EH (cell line): ENCODE data around the gene RASAL2.
"Not testable (repeated sequence)": the region's sequence is repeated elsewhere in the genome, so short reads cannot be mapped to it uniquely, and the experiment has no call there.

Experiments used
- DNase-seq: peaks from one replicate; pipeline ENCODE4 v3.0.0-alpha.2; 2015; ENCODE audit warnings: low read depth

The RASAL2 gene

DNA sequence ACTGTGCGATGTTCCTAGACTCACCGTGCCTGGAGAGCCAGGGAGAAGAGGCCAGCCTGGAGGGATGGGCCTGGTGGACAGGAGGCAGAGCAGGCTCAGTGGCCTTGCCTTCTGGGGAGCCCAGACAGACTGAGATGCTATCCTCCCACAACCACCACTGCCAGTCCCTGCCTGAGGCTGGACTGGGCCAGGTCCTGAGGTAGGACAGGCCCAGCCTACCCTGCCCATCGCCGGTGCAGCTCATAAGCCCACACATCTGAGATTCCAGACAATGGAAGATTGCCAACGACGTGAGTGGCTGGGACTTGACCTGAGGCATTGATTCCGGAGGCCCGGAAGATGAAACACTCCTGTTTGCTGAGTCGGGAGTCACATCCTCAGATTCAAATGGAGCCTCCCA, 397.1 kb downstream of the RASAL2 start:
- no peak for DNase-seq

DNA sequence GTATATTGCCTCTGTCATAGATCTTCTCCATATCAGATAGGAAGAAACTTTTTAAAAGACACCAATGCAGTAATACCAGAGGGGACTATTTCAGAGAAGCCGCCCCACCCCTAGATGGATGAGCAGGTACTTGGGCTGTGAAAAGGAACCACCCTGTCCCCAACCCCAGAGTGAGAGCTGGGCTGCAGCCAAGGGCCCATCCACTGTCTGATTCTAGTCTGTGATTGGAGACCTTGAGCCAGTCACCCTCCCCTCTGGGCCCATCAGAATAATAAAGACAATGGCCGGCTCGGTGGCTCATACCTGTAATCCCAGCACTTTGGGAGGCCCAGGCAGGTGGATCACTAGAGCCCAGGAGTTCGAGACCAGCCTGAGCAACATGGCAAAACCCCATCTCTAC, 397.8 kb downstream of the RASAL2 start:
- no peak for DNase-seq

DNA sequence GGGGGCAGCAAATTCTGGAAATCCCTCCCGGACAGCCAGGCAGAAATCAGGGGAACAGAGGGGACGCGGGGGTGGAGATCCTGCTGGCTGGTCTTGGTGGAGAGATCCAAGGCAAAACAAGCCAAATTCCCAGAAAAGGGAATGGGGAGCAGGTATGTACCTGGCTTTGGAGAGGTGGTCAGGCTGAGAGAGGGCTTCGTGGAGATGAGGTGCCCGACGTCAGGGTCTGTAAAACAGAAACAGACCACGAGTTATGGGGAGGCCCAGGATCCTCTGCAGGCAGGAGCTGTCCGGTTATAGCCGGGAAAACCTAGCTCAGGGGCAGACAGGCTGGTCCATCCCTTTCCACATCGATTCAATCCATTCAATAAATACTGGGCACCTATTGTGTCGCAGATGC, 398.4 kb downstream of the RASAL2 start:
- no peak for DNase-seq

DNA sequence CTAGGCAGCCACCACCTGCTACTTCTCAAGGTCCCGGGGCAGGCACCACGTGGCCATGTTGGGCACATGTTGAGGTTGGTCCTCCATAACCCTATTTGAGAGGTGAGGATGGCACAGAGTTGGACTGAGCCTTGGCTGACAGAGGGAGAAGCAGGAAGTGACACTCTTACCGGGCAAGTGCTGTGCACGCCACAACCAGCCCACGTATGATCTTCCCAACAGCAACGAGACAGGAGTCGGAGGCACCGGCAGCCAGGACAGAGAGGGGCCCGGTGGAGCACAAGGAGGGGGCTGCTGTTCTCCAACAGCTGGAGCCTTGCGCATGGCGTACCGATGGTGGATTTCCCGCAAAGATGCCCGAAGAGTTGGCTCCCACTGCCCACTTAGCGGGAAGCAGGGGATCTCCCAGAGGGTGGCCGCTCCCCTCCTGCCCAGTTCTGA, 399.4 kb downstream of the RASAL2 start:
- no peak for DNase-seq

DNA sequence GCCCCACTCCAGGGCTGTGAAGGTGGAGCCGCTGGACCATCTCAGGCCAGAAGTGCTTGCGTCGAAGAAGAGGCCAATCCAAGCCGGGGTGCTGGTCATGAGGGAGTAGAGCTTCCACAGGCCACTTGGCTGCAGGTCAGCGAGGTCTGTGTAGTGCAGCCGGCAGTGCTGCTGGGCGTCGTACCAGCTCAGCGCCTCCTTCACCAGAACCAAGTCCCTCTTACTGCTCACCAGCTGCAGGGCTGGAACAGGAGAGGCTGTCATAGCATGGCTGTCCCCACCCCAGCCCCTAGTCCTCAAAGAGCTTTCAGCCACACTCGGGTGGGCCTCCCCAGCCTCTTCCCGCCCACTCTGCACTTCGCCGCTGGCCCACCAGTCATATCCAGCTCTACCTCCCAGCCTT, 400.7 kb downstream of the RASAL2 start:
- DNase-seq, result no peak

DNA sequence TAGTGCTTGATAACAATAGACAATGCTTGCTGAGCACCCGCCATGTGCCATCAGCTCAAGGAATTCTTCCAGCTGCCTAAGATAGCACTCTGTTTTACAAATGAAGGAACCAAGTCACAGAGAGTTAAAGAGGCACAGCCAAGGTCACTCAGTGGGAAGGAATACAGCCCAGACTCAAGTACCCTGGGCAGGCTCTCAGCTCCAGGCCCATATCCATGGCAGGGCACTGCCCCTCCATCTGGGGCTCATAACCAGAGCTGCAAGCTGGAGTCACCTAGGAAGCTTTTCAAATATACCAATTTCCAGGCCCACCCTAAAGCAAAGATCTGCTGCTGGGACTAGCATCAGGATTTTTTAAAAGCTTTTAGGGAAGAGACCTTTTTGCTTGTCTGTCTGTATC, 401.3 kb downstream of the RASAL2 start:
- no peak for DNase-seq

DNA sequence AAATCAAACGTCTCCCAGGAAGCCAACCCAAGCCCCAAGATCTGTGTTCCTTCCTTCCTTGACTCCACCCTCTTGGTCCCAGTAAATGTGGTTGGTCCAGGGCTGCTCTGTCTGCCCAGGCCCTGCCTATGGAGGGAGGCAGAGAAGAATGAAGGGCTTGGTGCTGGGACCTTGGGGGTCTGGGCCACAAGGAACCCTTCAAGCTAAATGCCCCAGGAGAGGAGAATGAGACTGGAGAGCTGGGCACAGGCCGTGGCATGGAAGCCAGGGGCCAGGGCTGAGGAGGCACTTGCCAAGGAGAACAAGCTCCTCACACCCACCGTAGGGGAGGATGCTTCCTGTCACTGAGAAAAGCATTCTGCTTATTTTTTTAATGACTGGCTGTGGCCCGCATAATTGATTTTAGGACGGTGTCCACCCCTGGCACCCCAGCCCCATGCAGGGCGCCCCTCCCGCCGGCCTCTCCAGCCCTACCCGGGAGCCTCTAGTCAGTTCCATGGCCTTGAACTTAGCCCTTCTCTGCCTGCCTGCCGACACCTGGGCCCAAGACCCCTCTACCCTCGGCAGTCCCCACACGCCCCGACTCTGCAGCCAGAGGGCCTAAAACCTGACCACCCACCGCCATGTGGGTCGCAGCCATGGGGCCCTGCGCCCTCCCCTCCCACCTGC, 402.0 kb downstream of the RASAL2 start:
- no peak for DNase-seq

DNA sequence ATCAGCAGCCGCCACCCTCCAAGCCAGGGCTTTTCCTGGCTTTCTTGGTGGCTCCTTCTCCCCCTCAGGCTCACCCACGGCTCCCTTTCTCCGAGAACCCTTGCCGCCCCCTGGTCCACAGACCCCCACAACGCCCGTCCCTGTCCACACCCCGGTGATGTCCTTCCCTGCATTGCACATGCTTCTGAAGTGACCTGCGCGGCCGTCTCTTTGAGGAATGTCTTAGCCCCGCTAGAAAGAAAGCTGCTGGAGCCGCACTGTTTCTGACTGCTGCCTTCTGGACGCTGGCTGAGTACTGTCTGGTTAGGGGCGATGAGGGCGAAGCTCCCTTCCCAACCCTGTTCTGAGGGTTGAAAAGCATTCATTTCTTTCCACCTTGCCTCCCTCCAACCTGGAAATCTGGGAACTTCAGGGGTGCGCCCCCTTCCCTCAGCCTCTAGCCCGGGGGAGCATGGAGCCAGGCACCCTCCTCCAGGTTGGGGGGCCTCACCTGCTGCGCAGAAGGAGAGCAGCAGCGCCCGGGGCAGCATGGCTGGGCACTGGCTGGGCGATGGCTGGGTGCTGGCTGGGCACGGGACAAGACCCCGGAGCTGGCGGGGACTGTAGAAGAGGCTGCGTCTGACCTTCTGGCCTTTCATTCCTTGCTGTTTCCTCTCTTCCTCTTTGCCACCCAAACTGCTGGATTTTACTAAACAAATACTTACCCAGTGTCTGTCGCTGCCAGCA, 402.7 kb downstream of the RASAL2 start, which contains the start of gene CLEC20A:
Gene CLEC20A (minus strand): TSS at position 555 of the 726 bp plus-strand sequence. CDS start 25 bp downstream, at position 530.
- no peak for DNase-seq

DNA sequence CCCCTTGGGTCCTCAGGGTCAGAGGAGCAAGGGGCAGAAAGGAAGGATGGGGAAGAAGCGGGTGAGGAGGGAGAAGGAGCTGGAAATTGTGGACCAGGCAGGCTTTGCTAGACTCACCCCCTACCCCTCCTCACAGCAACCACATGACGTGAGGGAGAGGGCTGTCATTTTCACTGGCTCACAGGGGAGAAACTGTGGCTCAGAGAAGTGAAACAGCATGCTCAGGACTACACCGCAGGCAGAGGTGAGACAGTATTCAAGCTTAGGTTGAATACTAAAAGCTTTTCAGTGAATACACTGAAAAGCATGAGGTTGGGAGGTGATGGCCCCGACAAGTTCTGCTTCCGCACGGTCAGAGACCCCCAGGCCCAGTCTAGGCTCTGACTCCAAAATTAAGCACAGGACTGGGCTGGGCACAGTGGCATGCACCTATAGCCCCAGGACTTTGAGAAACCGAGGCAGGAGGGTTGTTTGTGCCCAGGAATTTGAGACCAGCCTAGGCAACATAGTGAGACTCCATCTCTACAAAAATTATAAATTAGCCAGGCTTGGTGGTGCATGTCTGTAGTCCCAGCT, 404.1 kb downstream of the RASAL2 start:
- DNase-seq, result no peak

DNA sequence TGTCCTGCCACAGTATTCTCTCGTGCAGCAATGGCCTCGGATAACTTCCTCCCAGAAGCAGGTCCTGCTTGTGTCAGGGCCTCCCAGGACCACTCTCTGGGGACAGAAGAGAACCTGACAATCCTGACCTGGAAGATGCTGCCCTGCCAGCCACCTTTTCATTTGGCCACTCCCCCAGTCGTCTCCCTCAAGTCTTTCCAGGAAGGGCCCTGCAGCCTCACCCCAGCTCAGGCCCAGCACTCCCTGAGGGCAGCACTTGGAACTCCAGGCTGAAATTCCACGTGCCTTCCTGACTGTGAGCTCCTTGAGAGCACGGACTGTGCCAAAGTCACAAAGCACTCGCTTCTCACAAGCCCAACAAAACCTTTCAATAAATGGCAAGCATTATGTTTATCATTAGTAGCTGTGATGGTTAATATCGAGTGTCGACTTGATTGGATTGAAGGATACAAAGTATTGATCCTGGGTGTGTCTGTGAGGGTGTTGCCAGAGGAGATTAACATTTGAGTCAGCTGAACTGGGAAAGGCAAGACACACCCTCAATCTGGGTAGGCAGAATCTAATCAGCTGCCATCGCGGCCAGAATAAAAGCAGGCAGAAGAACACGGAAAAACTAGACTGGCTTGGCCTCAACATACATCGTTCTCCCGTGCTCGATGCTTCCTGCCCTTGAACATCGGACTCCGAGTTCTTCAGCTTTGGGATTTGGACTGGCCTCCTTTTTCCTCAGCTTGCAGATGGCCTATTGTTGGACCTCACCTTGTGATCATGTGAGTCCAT, 405.2 kb downstream of the RASAL2 start:
- DNase-seq, result no peak

DNA sequence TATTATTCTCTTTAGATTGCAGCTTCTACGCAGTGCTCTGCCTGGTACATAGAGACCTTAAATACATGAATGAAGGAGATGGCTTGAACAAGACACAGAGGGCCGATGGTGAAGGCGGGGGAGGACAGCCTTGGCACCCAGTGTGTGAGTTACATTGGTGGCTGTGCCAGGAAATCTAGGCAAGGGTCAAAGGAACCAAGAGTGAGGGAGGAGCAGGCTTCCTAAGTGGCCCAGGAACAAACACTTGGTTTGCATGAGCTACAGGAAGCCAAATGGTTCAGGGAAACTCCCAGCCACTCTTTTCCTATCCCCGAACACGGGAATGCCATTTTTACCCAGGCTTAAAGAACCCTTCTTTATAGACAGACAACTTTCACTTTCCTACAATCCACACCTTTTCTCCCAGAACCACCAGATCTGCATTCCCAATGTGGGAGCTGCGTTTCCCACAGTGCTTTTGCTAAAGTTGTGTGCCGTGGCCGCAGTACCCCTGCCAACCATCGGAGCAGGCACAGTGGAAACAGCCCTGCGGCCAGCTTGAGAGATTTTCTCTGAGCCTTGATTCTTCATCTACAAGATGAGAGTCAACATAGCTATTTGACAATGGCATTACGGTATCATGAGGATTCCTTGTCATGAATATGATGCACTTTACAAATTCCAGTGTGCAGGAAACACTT, 406.3 kb downstream of the RASAL2 start:
- no peak for DNase-seq

DNA sequence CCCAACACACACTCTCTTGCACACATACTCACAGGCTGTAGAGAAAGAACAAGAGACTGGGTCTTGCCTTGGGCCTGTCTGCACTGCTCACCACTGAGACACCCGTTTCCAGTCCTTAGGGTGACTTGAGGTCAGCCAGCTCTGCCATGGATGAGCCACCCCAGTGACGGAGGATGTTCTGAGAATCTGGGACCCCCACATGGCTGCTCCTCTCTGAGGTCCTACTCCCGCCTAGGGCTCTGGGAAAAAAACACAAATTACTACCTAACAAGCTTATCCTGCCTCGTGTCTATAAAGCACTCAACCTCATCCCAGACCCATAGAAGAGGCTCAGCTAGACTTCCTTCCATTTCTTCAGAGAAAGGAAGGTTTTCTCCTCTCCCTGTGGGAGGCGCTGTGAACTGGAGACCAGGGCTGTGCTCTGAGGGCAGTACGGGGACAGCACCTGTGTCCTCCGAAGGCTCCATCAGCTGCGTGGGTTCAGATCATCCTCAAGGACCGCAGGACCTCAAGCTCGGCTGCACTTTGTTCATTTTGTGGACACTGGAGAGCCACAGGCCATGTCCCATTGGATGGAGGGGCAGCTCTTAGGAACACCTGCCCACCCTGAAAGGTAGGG, 407.1 kb downstream of the RASAL2 start:
- DNase-seq, result no peak

DNA sequence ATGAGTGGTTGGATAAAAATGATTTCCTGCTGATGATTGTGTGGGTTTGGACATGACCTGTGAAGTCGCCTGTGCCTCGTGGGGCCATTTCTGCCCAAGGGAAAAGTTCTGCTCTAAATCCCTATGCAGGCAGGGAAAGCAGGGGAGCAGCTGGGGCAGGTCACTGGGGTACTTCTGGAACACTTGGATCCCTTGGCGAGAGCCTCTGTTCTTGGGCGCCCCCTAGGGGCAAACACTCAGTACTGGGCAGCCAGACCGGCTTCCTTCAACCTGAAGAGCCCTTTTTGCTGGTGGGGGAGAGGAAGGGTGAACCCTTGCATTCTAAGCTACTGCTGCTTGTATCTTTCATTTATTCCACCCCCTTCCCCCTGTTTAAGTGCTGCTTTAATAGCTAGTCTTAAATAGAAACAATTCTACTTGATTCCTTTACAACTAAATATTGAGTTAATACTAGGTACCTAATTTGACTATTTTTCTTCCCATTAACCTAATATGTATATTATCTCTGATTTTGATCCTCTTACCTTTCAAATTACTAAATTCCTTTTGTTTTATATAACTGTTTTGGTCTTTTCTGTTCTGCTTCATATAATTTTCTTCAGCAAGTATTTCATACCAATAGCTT, 407.9 kb downstream of the RASAL2 start:
- peak; percentile 71 for DNase-seq

DNA sequence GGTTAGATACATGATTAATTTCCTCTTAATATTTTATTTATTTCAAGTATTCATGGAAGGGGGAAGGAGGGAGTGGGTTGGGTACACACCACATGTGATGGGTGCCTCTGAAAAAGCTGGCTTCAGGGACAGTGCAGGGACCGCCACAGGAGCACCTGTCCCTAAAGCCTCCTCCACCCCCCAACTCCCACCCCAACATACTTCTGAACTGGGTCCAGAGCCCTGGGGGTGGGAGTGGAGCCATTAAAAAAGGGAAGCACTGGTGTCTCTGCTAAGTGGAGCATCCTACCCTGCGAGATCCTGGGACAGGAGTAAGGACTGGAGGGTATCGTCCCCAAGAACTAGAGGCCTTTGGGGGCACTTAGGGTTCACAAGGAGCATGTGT, 408.4 kb downstream of the RASAL2 start:
- DNase-seq, result no peak

DNA sequence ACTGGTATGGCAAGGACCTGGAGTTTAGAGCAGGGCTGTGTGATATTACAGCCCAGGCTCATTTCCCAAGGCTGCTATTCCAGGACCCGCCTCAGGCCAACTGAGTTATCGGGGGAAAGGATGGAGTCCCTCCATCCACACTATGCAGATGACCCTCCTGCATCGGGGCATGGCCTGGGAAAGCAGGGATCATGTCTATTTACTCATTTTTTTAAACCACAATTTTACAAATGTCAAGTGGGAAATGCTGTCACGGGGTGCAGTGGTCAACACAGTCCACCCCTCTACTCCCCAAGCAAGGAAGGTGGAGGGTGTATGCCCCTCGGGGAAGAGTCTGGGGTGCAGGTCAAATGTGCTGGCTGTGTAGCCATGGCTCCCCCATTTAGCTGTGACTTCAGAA, 409.0 kb downstream of the RASAL2 start:
- no peak for DNase-seq

DNA sequence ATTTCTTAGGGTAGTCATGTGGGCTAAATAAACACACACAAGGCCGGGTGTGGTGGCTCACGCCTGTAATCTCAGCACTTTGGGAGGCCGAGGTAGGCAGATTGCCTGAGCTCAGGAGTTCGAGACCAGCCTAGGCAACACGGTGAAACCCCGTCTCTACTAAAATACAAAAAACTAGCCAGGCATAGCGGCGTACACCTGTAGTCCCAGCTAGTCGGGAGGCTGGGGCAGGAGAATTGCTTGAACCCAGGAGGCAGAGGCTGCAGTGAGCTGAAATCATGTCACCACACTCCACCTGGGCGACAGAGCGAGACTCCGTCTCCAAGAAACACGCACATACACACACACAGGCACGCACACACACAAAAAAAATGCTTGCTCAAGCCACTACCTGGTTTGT, 409.4 kb downstream of the RASAL2 start:
- not testable (repeated sequence) for DNase-seq

DNA sequence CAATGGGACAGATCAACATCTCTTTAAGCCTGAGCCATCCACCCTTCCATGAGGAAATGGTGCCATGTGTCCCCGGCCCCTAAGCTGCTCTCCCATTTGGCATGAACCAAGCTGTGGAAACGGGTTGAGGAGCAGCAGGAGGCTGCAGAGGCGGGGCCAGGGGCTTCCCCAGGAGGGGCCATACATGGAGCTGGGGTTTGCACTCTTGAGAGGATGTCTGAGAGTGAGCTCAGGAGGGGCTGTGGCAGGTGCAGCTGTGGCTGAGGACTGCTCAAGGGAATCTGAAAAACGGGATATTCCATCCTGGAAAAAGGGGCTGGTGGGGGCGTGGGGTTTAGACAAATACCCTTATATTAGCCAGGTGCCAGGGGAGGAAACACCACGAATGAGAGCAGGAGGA, 409.9 kb downstream of the RASAL2 start:
- no peak for DNase-seq

DNA sequence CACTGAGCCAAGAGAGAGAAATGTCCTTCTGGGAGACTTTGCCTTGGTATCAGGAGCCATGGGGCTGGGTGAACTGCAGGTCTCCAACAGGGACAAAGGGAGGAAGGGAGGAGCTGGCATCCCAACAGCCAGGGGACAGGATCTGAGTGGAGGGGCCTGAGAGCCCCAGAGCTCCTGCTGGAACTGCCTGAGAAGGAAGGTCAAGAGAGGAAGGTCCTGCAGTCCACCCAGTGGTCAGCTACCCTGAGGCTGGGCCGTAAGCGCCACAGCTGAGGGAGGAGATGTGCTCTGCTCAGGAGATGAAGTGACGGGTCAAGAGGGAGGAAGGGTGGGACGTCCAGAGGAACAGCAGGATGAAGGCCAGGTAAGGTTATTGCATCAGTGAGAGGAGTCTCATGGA, 410.4 kb downstream of the RASAL2 start:
- no peak for DNase-seq

DNA sequence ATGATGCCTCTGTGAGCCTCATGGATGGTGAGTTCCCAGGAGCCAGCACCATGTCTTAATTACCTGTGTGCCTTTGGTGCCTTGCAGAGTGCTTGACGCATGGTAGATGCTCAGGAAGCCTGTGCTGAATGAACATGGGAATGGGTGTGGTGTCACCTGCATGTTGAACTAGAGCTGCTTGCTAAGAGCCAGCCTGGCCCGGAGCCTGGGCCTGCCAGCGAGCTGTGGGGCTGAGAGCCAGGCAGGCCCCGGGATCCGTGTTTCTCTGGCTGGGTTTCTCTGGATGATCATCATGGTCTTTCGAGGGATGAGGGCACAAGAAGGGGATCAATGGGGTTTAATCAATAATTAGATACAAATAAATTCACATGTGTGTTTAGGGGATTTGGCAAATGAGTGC, 412.3 kb downstream of the RASAL2 start:
- DNase-seq, result no peak

DNA sequence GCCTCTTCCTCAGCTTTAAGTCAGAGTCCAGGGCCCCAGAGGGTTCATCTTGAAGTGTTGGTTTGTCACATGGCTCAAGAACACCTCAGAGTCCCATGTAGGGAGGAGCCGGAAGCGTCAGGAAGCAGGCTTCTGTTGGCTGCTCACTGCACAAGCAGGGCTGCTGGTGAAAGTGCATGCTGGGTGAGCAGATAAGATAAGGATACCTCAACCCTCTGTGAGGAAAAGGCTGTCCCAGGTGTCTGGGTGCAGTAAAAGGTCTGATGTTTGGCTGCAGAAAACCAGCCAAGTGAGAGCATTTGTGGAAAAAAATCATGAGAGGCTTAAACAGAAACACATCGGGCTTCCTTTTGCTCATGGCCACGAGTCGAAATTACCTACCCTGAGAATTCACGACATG, 412.8 kb downstream of the RASAL2 start:
- DNase-seq, result no peak

DNA sequence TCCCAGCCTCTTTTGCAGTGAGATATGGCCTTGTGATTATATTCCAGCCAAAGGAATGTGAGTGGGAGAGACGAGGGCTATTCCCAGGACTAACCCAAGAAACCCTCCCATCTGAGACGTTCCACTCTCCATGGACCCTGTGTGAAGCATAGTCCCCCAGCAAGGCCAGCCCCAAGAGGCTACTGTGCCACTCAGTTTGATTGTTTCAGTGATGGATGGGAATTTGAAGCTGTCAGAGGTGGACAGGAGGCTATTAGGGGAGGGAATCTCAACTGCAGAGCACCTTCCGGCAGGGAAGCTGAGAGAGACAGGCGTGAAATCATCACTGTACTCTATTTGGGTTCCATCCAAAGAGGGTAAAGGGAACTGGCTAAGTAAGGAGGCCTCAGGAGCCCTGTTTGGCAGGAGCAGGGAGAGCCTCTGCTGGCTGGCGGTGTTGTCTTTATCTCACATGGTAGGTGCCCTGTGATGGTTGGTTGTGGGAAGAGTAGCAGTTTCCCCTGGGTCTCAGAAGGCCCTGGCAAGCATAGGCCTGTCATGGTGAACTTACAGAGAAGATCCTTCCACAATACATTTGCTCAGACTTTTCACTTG, 415.6 kb downstream of the RASAL2 start:
- DNase-seq, result no peak
